ENCODE data around the gene NOLC1. TPM values are rescaled to one million over a fixed set of nuclear protein-coding genes. Genes with fewer than 3 reads are reported as not detected.
A peak's percentile ranks its signal among the peaks of the same experiment; 100 is the strongest.

The NOLC1 gene
- total RNA-seq, 1 experiment from 2014 or later = 69.9 TPM

GRCh38 chr10:102115775-102116174, 36.4 kb upstream of the NOLC1 start:
- POLR2A ChIA-PET (ENCODE audit: unreplicated experiment) = no interaction called here
- H4K20me1 ChIP-seq (ENCODE audit: low read length) = peaks cover 10% of the 10 kb centered on the region
- no TSS peak for BruUV-seq (replicated peaks)
- H3K9me3 ChIP-seq (ENCODE audit: low read length) = no peaks in the 10 kb centered on the region
- CTCF ChIA-PET = interaction anchor here (0.5 kb wide), 1 partner anchor 1049 kb away, joined by 4 read pairs; no protein-coding TSS in a partner anchor
- peak overlapping the region; percentile 89; the same call in 1 of the 2 replicates for H3K4me2 ChIP-seq (ENCODE audit: low read length)
- H3K27me3 ChIP-seq (ENCODE audit: low read length) = no peaks in the 10 kb centered on the region
- no peaks in the 10 kb centered on the region for H3K36me3 ChIP-seq (ENCODE audit: low read depth, low read length)
- H3K9ac ChIP-seq (ENCODE audit: low read length) = no peak overlapping the region
- intact Hi-C loops (cut with micrococcal nuclease) = no loop called here
- no peak overlapping the region for H3K27ac ChIP-seq (ENCODE audit: low read length)
- DNase-seq = no peak
- H3F3A ChIP-seq (ENCODE audit: low read length, unreplicated experiment) = no peaks in the 10 kb centered on the region
- no peak overlapping the region for H3K4me3 ChIP-seq (ENCODE audit: low read length)
- peaks cover 77% of the 10 kb centered on the region for H3K79me2 ChIP-seq (ENCODE audit: low read length)
- no peaks in the 10 kb centered on the region for H3K9me2 ChIP-seq (replicated peaks; ENCODE audit: low read length)
- TF ChIP-seq CTCF (conservative IDR thresholded peaks at IDR 0.05; ENCODE audit: low read depth, low read length) (no peak), EZH2 (IDR thresholded peaks at IDR 0.05; ENCODE audit: low read length, unreplicated experiment) (no peak), EZH2phosphoT487 (IDR thresholded peaks at IDR 0.05; ENCODE audit: borderline replicate concordance, low read length) (no peak)
- H2AFZ ChIP-seq (ENCODE audit: low read length) = no peak overlapping the region
- peaks cover 43% of the 10 kb centered on the region for H3K4me1 ChIP-seq (ENCODE audit: insufficient read depth, low read length)
- ATAC-seq = no peak

- peaks cover 77% of the 10 kb centered on the region for H3K79me2 ChIP-seq (ENCODE audit: low read length)
- no TSS peak for BruUV-seq (replicated peaks)
- no peaks in the 10 kb centered on the region for H3F3A ChIP-seq (ENCODE audit: low read length, unreplicated experiment)
- H3K9ac ChIP-seq (ENCODE audit: low read length) = no peak overlapping the region
- no peak overlapping the region for H3K4me3 ChIP-seq (ENCODE audit: low read length)
- H4K20me1 ChIP-seq (ENCODE audit: low read length) = peaks cover 10% of the 10 kb centered on the region
- H3K4me2 ChIP-seq (ENCODE audit: low read length) = peak overlapping the region; percentile 69; the same call in 1 of the 2 replicates
- POLR2A ChIA-PET (ENCODE audit: unreplicated experiment) = no interaction called here
- no peaks in the 10 kb centered on the region for H3K9me3 ChIP-seq (ENCODE audit: low read length)
- no peak overlapping the region for H3K27ac ChIP-seq (ENCODE audit: low read length)
- peaks cover 43% of the 10 kb centered on the region for H3K4me1 ChIP-seq (ENCODE audit: insufficient read depth, low read length)
- H3K36me3 ChIP-seq (ENCODE audit: low read depth, low read length) = no peaks in the 10 kb centered on the region
- intact Hi-C loops (cut with micrococcal nuclease) = no loop called here
- ATAC-seq (no peak), DNase-seq (no peak)
- H3K9me2 ChIP-seq (replicated peaks; ENCODE audit: low read length) = no peaks in the 10 kb centered on the region
- no peak overlapping the region for H2AFZ ChIP-seq (ENCODE audit: low read length)
- CTCF ChIA-PET = no interaction called here
- no peaks in the 10 kb centered on the region for H3K27me3 ChIP-seq (ENCODE audit: low read length)
- TF ChIP-seq CTCF (conservative IDR thresholded peaks at IDR 0.05; ENCODE audit: low read depth, low read length) = no peak
- no peak for TF ChIP-seq EZH2phosphoT487 (IDR thresholded peaks at IDR 0.05; ENCODE audit: borderline replicate concordance, low read length)
- no peak for TF ChIP-seq EZH2 (IDR thresholded peaks at IDR 0.05; ENCODE audit: low read length, unreplicated experiment)
These were observed 35.5 kb upstream of the NOLC1 start for GRCh38 chr10:102116656-102117055.

GRCh38 chr10:102117391-102118159, 34.6 kb upstream of the NOLC1 start:
- TF ChIP-seq EZH2 (IDR thresholded peaks at IDR 0.05; ENCODE audit: low read length, unreplicated experiment) (no peak), EZH2phosphoT487 (IDR thresholded peaks at IDR 0.05; ENCODE audit: borderline replicate concordance, low read length) (no peak), CTCF (conservative IDR thresholded peaks at IDR 0.05; ENCODE audit: low read depth, low read length) (peak; percentile 34; the same call in 1 of the 2 replicates)
- no peaks in the 10 kb centered on the region for H3F3A ChIP-seq (ENCODE audit: low read length, unreplicated experiment)
- H3K9me3 ChIP-seq (ENCODE audit: low read length) = no peaks in the 10 kb centered on the region
- no peak overlapping the region for H3K27ac ChIP-seq (ENCODE audit: low read length)
- no peaks in the 10 kb centered on the region for H3K27me3 ChIP-seq (ENCODE audit: low read length)
- peaks cover 68% of the 10 kb centered on the region for H3K79me2 ChIP-seq (ENCODE audit: low read length)
- no peaks in the 10 kb centered on the region for H3K9me2 ChIP-seq (replicated peaks; ENCODE audit: low read length)
- ChIA-PET CTCF (no interaction called here), POLR2A (ENCODE audit: unreplicated experiment) (no interaction called here)
- H3K4me1 ChIP-seq (ENCODE audit: insufficient read depth, low read length) = peaks cover 43% of the 10 kb centered on the region
- H3K4me3 ChIP-seq (ENCODE audit: low read length) = 0 out of 2 replicates have a peak overlapping the region, but pooled peaks have one; percentile 12
- H3K4me2 ChIP-seq (ENCODE audit: low read length) = peak overlapping the region; percentile 69
- no peak overlapping the region for H2AFZ ChIP-seq (ENCODE audit: low read length)
- H3K9ac ChIP-seq (ENCODE audit: low read length) = no peak overlapping the region
- no peak for DNase-seq
- peaks cover 10% of the 10 kb centered on the region for H4K20me1 ChIP-seq (ENCODE audit: low read length)
- BruUV-seq (replicated peaks) = no TSS peak
- intact Hi-C loops (cut with micrococcal nuclease) = loop anchor here (2.0 kb wide), 1 partner anchor 15 kb away; the partner anchor contains the start of gene PPRC1
- ATAC-seq = no peak
- H3K36me3 ChIP-seq (ENCODE audit: low read depth, low read length) = no peaks in the 10 kb centered on the region

All from PC-3 (cell line).